ENCODE measurements around the gene PROB1.

DNA sequence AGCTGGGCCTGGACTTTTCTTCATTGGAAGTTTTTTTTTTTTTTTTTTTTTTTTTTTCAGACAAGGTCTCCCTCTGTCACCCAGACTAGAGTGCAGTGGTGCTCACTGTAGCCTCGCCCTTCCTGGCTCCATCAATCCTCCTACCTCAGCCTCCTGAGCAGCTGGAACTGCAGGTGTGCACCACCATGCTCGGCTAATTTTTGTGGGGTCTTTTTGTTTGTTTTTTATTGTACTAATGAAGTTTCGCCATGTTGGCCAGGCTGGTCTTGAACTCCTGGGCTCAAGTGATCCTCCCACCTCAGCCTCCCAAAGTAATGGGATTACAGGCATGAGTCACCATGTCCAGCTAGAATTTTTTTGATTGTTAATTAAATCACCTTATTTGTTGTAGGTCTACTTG is 40.8 kb upstream of the PROB1 start:
- TF ChIP-seq CTCF (conservative IDR thresholded peaks at IDR 0.05; ENCODE audit: low read depth, low read length) (no peak), EZH2 (IDR thresholded peaks at IDR 0.05; ENCODE audit: borderline replicate concordance, low read depth, low read length, poor library complexity, severe bottlenecking) (no peak)
